Suppressor macrophage (primary cell): ENCODE measurements around the gene JAG1.

Experiments
- DNase-seq, 4 experiments: peaks; one replicate each; pipeline ENCODE4 v3.0.0-alpha.2; 2020 to 2022

JAG1 gene

DNA sequence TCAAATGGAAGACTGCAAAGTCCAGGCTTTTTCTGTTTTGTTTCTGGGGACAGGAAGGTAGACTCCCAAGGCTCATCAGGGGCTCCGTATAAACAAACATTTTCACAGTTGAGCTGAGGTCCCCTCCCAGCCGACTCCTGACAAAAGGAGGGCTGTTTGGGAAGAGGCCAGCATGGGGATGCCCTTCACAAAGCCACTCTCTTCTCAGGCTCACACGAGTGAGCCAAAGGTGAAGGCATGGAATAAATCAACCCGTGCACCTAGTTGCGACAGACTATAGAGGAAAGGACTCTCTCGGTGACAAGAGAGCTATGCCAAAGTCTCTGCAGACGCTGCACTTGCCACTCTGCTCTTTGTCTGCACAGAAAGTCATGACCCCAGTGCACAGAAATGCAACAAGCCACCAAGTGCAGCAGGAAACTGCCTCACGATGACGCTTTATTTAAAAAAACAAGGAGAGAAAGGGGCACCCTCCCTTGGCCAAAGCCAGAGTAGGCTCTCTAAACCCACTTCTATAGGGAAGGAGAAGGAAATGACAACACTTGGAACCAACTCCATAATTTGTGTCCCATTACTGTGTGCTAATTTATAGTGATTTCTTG is 21.0 kb downstream of the JAG1 start:
- DNase-seq, result no peak

- no peak for DNase-seq
Observed at GRCh38 chr20:10652185-10652584, 21.6 kb downstream of the JAG1 start.

DNA sequence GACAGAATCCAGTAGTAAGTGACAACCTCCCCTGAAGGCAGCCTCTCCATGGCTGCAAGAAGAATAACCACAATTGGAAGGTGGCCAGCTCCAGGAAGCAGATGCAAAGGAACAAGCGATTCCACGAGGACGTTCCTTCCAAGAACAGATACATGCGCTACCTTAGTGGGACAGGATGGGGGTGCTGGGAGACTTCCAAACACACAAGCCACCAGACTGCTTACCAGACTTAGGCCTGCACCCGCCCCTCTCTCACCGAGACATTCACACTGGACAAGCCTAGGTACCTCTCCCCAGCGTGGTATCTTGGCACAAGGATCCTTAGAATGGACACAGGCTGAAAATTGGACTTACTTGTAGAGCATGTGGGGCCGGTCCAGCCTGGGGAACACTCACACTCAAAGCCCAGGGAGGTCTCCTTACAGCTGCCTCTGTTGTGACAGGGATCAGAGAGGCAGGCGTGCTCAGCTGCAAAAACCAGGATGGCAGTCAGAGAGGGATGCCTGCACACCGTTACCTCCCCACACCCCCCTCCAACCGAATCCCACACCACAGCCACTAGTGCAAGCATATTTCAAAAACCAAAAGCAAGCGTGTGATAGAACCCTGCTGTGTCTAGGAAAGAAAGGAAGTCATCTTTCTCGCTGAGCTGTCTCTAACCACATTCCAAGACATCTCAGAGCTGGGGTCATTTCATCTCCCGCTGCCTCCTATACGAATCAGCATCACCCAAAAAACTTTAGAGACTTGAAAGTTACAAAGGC is 22.4 kb downstream of the JAG1 start:
- no peak for DNase-seq

- DNase-seq, result no peak
Observed at GRCh38 chr20:10649797-10650160, 24.0 kb downstream of the JAG1 start.

- no peak for DNase-seq
Observed at GRCh38 chr20:10649080-10649796, 24.6 kb downstream of the JAG1 start.

GRCh38 chr20:10648651-10649050 is 25.1 kb downstream of the JAG1 start:
- no peak for DNase-seq

DNA sequence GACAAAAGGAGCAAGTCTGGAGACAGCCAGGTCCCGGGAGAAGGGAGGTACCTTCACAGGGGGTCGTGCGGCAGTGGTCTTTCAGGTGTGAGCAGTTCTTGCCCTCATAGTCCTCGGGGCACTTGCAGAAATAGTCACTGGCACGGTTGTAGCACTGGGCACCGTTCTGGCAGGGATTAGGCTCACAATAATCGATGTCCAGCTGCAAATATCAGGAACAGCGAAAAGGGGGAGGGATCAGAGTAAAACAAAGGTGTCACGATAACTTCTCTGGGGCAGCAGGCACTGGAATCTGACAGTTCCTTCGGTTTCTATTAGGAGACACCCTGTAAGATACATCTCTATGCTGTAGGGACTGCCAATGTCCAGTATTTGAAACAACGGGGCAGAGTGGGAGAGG is 25.9 kb downstream of the JAG1 start:
- DNase-seq, result no peak

- DNase-seq, result no peak
Observed at GRCh38 chr20:10647471-10647870, 26.3 kb downstream of the JAG1 start.

- no peak for DNase-seq
Observed at GRCh38 chr20:10646886-10647420, 26.8 kb downstream of the JAG1 start.

- no peak for DNase-seq
Observed at GRCh38 chr20:10646006-10646405, 27.8 kb downstream of the JAG1 start.

GRCh38 chr20:10645205-10645570 is 28.6 kb downstream of the JAG1 start:
- DNase-seq, result no peak

- DNase-seq, result no peak
Observed at GRCh38 chr20:10644458-10645204, 29.2 kb downstream of the JAG1 start.

- no peak for DNase-seq
Observed at GRCh38 chr20:10643560-10643873, 30.3 kb downstream of the JAG1 start.

GRCh38 chr20:10642856-10643559 is 30.8 kb downstream of the JAG1 start:
- DNase-seq, result no peak

- DNase-seq, result no peak
Observed at GRCh38 chr20:10641893-10642292, 31.9 kb downstream of the JAG1 start.

GRCh38 chr20:10641467-10641866 is 32.3 kb downstream of the JAG1 start:
- DNase-seq, result no peak

DNA sequence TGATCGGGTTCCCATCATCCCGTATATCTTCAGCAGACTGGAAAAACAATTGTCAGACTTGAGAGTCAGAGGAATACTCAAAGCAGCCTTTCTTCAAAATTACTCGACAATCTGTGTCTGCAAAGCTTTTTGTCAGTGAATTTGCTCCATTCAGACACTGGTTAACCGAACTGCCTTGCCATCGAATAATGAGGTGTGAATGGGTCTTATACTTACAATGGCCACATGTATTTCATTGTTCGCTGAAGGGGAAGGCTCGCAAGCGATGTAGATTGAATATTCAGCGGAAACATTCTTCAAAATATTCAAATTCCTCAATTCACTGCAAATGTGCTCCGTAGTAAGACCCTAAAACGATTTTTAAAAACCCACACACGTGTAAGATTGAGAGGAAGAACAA is 32.9 kb downstream of the JAG1 start:
- DNase-seq, result no peak

DNA sequence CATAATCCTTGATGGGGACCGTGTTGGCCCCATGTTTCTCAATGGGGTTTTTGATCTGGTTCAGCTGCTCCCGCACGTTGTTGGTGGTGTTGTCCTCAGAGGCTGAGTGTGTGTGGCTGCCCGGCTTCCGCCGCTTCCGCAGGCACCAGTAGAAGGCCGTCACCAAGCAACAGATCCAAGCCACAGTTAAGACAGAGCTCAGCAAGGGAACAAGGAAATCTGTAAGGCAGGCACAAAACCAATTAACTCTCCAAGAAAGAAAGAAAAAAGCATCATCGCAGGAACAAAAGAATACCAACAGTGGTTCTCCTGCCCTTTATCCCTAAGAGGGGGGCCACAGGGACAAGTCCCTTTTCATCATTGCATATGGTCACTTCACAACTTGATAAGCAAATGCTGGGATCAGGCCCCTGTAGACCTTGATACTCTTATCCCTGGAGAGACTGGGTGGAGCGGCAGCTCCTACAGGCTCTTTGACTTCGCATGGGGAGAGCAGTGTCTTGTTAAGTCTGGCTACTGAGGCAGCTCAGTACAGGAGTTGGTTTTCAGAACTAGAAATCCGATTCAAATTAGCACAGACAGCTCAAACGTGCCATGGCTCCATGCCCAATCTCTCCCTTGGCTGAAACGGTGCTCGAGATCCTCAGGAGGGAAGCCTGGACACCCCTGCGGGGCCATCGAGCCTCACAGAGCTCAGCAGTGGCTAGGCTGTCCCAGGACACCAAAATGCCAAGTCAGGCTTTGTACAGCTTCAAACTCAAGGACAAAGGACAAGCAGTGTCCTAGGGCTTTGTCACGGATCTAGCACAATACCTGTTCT is 33.9 kb downstream of the JAG1 start:
- no peak for DNase-seq

- no peak for DNase-seq
Observed at GRCh38 chr20:10639077-10639736, 34.6 kb downstream of the JAG1 start.

GRCh38 chr20:10637563-10637962 is 36.2 kb downstream of the JAG1 start:
- no peak for DNase-seq

DNA sequence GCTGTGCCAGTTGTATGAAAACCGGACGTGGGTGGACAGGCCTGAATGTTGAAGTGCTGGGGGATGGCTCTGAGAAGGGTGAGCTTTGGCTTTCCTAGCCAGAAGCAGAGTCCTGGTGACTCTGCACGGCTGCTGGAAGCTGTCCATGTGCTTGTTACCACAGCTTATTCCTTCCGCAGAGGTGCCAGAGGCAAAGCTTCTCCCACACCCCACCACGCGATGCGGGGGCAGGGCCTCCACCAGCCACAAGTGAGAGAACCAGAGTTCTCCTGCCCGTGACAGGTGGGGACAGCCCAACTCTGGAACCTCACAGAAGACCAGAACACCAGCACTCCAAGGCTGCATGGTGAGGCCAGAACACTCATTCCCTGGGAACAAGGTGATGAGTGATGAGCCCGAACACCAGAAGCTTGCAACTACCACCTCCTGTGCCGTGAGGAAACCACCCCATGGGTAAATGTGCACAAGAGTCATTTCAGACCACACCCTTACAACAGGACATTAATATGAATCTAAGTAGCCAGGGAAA is 36.7 kb downstream of the JAG1 start:
- DNase-seq, result peak in 1 of 4 experiments; percentile 10
